Fibroblast of lung (primary cell): ENCODE data around the gene FBLIM1. TPM values are rescaled to one million over a fixed set of nuclear protein-coding genes. Genes with fewer than 3 reads are reported as not detected.
A peak's percentile ranks its signal among the peaks of the same experiment; 100 is the strongest.

Experiments
- DNase-seq, 2 donors: peaks; one replicate each; pipeline versions ENCODE4 v3.0.0 to v3.0.0-alpha.2; 2010; ENCODE audit warnings: low read depth in 2 of 2
- H2AFZ ChIP-seq: 2 replicates; pipeline ENCODE4 v1.5.1; 2012; ENCODE audit warnings: low read length, control low read depth, inconsistent platforms
- H3K27ac ChIP-seq: 2 replicates; pipeline ENCODE4 v1.5.1; 2011; ENCODE audit warnings: low read length, control low read depth; ENCODE audit not compliant: insufficient read depth
- H3K27me3 ChIP-seq: 2 replicates; pipeline ENCODE4 v1.5.1; 2011; ENCODE audit warnings: mild to moderate bottlenecking, low read length; ENCODE audit not compliant: control insufficient read depth, insufficient read depth
- H3K36me3 ChIP-seq: 2 replicates; pipeline ENCODE4 v1.5.1; 2011; ENCODE audit warnings: low read length; ENCODE audit not compliant: control insufficient read depth, insufficient read depth
- H3K4me1 ChIP-seq: 2 replicates; pipeline ENCODE4 v1.5.1; 2011; ENCODE audit warnings: low read length; ENCODE audit not compliant: control insufficient read depth, insufficient read depth; ENCODE audit errors: extremely low read depth
- H3K4me2 ChIP-seq: 2 replicates; pipeline ENCODE4 v1.5.1; 2011; ENCODE audit warnings: low read length, control low read depth; ENCODE audit not compliant: insufficient read depth; ENCODE audit errors: extremely low read depth
- H3K4me3 ChIP-seq, 4 experiments: fragments of 200-600 bp in 1 of 4; sonication (generic) in 1 of 4; replicated peaks in 1 of 4; 2 replicates each; pipeline ENCODE4 v1.5.1; 2011 to 2016; ENCODE audit warnings: low read length in 4 of 4, low read depth in 3 of 4, mild to moderate bottlenecking in 3 of 4, control low read depth in 2 of 4, inconsistent platforms in 1 of 4, mixed read lengths in 1 of 4; ENCODE audit not compliant: insufficient read depth in 1 of 4; ENCODE audit errors: control extremely low read depth in 1 of 4
- H3K79me2 ChIP-seq: 2 replicates; pipeline ENCODE4 v1.5.1; 2012; ENCODE audit warnings: mild to moderate bottlenecking, low read length, inconsistent platforms; ENCODE audit not compliant: control insufficient read depth, insufficient read depth
- H3K9ac ChIP-seq: 2 replicates; pipeline ENCODE4 v1.5.1; 2011; ENCODE audit warnings: mild to moderate bottlenecking, low read length, control low read depth; ENCODE audit not compliant: insufficient read depth
- H3K9me3 ChIP-seq: 2 replicates; pipeline ENCODE4 v1.5.1; 2012; ENCODE audit warnings: low read depth, low read length; ENCODE audit not compliant: control insufficient read depth, insufficient read depth
- H4K20me1 ChIP-seq: 2 replicates; pipeline ENCODE4 v1.5.1; 2011; ENCODE audit warnings: low read length; ENCODE audit not compliant: control insufficient read depth, insufficient read depth; ENCODE audit errors: extremely low read depth
- EZH2 ChIP-seq: IDR thresholded peaks from 2 replicates; pipeline ENCODE4 v1.5.1; 2012; ENCODE audit warnings: low read length, control low read depth, mild to moderate bottlenecking; ENCODE audit errors: missing control alignments
- polyA plus RNA-seq, 2 donors: library from polyadenylated mRNA; depleted of rRNA in 1 of 2; stranded (reverse) in 1 of 2; unstranded in 1 of 2; fragments of >200 nt; gene quantifications; 2 replicates each; pipeline ENCODE4 v1.2.1, GENCODE V29; 2011 to 2012; ENCODE audit warnings: missing spikeins in 1 of 2
- total RNA-seq: library from RNA; depleted of rRNA; stranded (reverse); fragments of >200 nt; gene quantifications from 2 replicates; pipeline ENCODE4 v1.2.1, GENCODE V29; 2014
- TF ChIP-seq, protein P1 (sequence below), 2 donors: IDR thresholded peaks in 1 of 2; conservative IDR thresholded peaks in 1 of 2; 1 replicate in 1 of 2; 2 replicates in 1 of 2; pipeline ENCODE4 v1.5.1; 2011 to 2012; ENCODE audit warnings: low read length in 2 of 2, control low read depth in 1 of 2, inconsistent platforms in 1 of 2, low read depth in 1 of 2, mild to moderate bottlenecking in 1 of 2

FBLIM1 gene
- total and polyA plus RNA-seq, 2 donors (not counting 1 experiment from before 2014, with no cell fraction given) = 17.3 to 86.2 TPM

DNA sequence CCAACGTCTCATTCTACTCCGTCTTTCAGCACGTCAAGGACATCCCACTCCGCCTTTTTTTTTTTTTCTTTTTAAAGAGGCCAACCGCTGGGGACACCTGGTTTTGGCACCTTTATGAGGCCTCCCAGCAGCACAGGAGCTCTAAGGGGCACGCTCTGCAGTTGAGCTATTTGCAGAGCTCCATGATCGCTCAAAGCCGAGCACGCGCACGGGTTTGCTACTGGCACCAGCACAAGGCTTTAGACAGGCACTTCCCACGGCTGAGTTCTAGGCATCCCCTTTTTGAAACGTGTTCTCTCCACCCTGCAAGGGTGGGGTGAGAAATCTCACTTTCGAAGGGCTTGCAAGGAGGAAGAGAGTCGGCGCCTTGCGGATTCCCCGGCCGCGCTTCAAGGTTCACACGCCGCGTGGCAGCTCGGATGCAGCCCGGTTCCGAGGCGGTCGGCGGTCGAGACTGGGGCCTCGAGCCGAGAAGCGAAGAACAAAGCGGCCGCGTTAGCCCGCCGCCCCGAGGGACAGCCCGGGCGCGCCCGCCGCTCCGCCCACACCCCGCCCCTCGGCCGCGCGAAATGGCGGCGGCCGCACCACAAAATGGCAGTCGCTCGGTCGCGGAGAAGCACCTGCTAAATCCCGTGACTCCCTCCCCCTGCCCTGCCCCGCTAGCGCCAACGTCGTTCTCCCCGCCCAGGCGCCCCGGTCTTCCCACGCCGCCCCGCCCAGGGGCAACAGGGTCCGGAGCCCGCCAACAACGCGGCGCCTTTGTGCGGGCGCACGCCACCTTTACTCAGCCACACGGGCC is 76.0 kb downstream of the FBLIM1 start:
- Histone ChIP-seq H3K4me1 (no peaks in the 10 kb centered on the region), H3K27me3 (no peaks in the 10 kb centered on the region), H3K79me2 (no peaks in the 10 kb centered on the region), H3K9me3 (no peaks in the 10 kb centered on the region), H4K20me1 (no peaks in the 10 kb centered on the region), H3K4me3 (peak overlapping the region; percentile 87 to 98 (median 90)), H3K4me2 (peak overlapping the region; percentile 98), H3K36me3 (no peaks in the 10 kb centered on the region), H3K27ac (peak overlapping the region; percentile 98), H3K9ac (peak overlapping the region; percentile 91), H2AFZ (peak overlapping the region; percentile 88)
- DNase-seq = peak; percentile 93 to 95
- TF ChIP-seq EZH2 = no peak
- TF ChIP-seq, protein P1, sequence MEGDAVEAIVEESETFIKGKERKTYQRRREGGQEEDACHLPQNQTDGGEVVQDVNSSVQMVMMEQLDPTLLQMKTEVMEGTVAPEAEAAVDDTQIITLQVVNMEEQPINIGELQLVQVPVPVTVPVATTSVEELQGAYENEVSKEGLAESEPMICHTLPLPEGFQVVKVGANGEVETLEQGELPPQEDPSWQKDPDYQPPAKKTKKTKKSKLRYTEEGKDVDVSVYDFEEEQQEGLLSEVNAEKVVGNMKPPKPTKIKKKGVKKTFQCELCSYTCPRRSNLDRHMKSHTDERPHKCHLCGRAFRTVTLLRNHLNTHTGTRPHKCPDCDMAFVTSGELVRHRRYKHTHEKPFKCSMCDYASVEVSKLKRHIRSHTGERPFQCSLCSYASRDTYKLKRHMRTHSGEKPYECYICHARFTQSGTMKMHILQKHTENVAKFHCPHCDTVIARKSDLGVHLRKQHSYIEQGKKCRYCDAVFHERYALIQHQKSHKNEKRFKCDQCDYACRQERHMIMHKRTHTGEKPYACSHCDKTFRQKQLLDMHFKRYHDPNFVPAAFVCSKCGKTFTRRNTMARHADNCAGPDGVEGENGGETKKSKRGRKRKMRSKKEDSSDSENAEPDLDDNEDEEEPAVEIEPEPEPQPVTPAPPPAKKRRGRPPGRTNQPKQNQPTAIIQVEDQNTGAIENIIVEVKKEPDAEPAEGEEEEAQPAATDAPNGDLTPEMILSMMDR (conservative IDR thresholded peaks at IDR 0.05 in 1 of 2, IDR thresholded peaks at IDR 0.05 in 1 of 2; ENCODE audit: low read depth in 1 of 2, low read length in 2 of 2) = no peak

DNA sequence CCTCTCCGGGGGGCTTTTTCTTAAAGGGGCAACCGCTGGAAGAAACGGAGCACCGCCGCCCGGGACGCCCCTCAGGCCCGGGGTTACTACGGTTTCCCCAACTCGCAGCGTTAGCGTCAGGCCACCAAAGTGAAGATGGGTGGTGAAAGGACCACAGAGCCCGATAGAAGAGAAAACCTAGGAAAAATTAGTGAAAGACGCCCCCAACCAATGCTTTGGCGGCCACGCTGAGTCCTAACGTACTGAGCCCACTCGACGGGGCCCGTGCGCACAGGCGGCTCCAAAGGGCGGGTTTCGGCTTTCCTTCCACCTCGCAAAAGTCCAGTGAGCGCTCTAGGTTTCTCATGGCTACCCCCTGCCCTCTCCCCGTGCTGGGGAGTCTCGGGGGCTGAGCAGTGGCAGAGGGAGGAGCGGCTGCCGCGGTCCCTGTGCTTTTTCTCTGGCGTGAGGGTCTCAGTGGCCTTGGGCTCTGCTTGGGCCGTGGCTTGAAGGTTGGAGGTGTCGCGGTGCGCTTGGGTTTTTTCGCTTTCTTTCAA is 76.7 kb downstream of the FBLIM1 start:
- Histone ChIP-seq H3K9me3 (no peaks in the 10 kb centered on the region), H2AFZ (peak overlapping the region; percentile 77), H4K20me1 (no peaks in the 10 kb centered on the region), H3K79me2 (no peaks in the 10 kb centered on the region), H3K36me3 (no peaks in the 10 kb centered on the region), H3K27ac (peak overlapping the region; percentile 98), H3K4me3 (peak overlapping the region; percentile 43 to 94 (median 72)), H3K4me1 (no peaks in the 10 kb centered on the region), H3K27me3 (no peaks in the 10 kb centered on the region), H3K9ac (peak overlapping the region; percentile 91), H3K4me2 (peak overlapping the region; percentile 98)
- TF ChIP-seq, protein P1 (conservative IDR thresholded peaks at IDR 0.05 in 1 of 2, IDR thresholded peaks at IDR 0.05 in 1 of 2; ENCODE audit: low read depth in 1 of 2, low read length in 2 of 2) = no peak
- no peak for TF ChIP-seq EZH2
- DNase-seq = no peak

DNA sequence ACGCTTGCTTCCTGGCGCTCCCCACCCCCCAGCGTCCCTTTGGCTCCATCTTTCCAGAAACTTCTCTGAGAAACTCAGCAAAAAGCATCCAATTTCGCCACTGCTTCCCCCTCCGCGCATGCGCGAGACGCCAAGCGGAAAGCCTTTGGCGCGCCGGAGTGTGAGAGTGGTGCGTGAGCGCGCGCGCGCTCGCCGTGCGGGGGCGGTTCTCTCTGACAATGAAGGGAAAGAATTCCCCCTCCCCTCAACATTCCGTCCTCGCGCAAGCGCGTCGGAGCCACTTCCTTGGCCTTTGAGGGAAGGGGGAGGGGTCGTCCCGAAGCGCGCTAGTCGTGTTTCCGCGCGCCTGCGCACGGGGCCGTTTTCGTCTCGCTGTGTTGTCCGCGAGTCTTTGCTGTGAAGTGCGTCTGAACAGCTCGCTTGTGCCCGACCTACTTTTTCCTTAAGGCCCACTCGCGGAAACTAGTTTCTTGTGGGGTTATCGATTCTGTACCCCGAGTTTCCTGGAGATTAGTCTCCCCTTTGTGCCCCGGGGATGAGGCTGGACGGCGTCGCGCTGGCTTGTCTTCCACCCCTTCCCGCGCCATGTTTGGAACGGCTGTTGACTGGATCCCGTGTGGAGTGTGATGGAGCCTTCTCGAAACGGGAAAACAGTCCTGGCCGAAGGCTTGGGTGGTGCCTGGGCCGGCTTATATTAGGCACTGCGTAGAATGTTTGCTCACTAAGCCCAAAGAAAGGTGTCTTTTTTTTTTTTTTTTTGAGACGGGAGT is 77.3 kb downstream of the FBLIM1 start:
- Histone ChIP-seq H2AFZ (peak overlapping the region; percentile 96), H3K79me2 (no peaks in the 10 kb centered on the region), H3K27ac (peak overlapping the region; percentile 98), H3K4me1 (no peaks in the 10 kb centered on the region), H3K27me3 (no peaks in the 10 kb centered on the region), H3K4me3 (peak overlapping the region; percentile 43 to 94 (median 78)), H3K4me2 (peak overlapping the region; percentile 98), H3K9me3 (no peaks in the 10 kb centered on the region), H3K9ac (peak overlapping the region; percentile 91), H3K36me3 (no peaks in the 10 kb centered on the region), H4K20me1 (no peaks in the 10 kb centered on the region)
- peak; percentile 98 to 99 for DNase-seq
- TF ChIP-seq EZH2 = no peak
- TF ChIP-seq, protein P1 (conservative IDR thresholded peaks at IDR 0.05 in 1 of 2, IDR thresholded peaks at IDR 0.05 in 1 of 2; ENCODE audit: low read depth in 1 of 2, low read length in 2 of 2) = no peak
